ENCODE measurements around the gene ATG4C. TPM values are rescaled to one million over a fixed set of nuclear protein-coding genes. Genes with fewer than 3 reads are reported as not detected.
"Not testable (repeated sequence)": the region's sequence is repeated elsewhere in the genome, so short reads cannot be mapped to it uniquely, and the experiment has no call there.

Gene ATG4C, protein sequence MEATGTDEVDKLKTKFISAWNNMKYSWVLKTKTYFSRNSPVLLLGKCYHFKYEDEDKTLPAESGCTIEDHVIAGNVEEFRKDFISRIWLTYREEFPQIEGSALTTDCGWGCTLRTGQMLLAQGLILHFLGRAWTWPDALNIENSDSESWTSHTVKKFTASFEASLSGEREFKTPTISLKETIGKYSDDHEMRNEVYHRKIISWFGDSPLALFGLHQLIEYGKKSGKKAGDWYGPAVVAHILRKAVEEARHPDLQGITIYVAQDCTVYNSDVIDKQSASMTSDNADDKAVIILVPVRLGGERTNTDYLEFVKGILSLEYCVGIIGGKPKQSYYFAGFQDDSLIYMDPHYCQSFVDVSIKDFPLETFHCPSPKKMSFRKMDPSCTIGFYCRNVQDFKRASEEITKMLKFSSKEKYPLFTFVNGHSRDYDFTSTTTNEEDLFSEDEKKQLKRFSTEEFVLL
- 9.7 TPM for total RNA-seq

- H3K27me3 ChIP-seq, result no peaks in the 10 kb centered on the region
- intact Hi-C loops (cut with DNase I), result loop anchor here (1.0 kb wide), 2 partner anchors 96 to 348 kb away; partner anchors contain the start of gene DOCK7
- no peaks in the 10 kb centered on the region for H3K9me3 ChIP-seq
These were observed at the start of gene ATG4C for GRCh38 chr1:62783736-62784508. Gene ATG4C, plus strand, starts transcription at chr1:62784132. Its CDS starts 19,655 bp downstream, at chr1:62803787.

DNA sequence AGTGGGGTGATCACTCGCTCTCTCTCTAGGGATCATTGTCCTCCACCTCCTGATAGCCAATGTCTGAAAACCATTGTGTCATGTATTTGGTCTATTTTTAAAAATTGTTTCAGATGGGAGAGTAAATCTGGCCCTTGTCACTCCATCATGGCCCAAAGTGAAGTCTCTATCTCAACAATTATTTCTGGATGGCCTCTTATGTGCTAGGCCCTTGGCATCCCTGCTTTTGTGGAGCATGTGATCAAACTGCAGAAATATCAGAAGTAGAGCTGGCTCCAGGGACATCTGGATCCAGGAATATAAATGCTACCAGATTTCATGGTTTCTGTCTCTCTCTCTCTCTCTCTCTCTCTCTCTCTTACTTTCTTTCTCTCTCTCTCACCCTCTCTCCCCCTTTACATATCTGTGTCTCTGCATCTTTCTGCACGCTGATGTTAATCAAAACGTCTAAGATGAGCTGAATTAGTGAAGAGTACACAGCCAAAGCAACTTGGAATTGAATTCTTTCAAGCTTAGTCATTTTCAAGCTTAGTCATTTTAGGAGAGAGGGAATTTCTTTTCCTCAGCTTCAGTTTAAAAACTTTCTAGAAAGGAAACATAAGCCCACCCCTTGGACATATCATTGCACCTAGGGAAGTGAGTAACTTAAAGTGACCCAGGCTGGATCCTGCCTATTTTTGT, 48.3 kb upstream of the ATG4C start:
- no peaks in the 10 kb centered on the region for H3K9me3 ChIP-seq
- no peaks in the 10 kb centered on the region for H3K27me3 ChIP-seq
- no peaks in the 10 kb centered on the region for H3K36me3 ChIP-seq
- intact Hi-C loops (cut with DNase I), result no loop called here
- H3K4me3 ChIP-seq, result no peak overlapping the region
- peaks cover 0 to 5% of the 10 kb centered on the region in 2 donors for H3K4me1 ChIP-seq
- peak overlapping the region in 1 of 2 donors; percentile 10 for H3K27ac ChIP-seq
- TF ChIP-seq CTCF (IDR thresholded peaks at IDR 0.05), result no peak
- DNase-seq (ENCODE audit: low spot score in 2 of 2), result no peak

More at GRCh38 chr1:62783736-62784508, at the start of gene ATG4C:
- peak within 1 kb of the TSS; percentile 87 to 90 for H3K27ac ChIP-seq
- TF ChIP-seq CTCF (IDR thresholded peaks at IDR 0.05), result no peak
- H3K4me3 ChIP-seq, result peak within 1 kb of the TSS; percentile 81 to 93
- DNase-seq (ENCODE audit: low spot score in 2 of 2), result peak; percentile 90 to 98
- H3K4me1 ChIP-seq, result peaks cover 0 to 9% of the 10 kb centered on the region in 2 donors
- no peaks in the 10 kb centered on the region for H3K36me3 ChIP-seq

GRCh38 chr1:62740701-62741100, 43.2 kb upstream of the ATG4C start:
- H3K27me3 ChIP-seq; DNase-seq (ENCODE audit: low spot score in 2 of 2); H3K9me3 ChIP-seq; H3K4me1 ChIP-seq; intact Hi-C loops (cut with DNase I); H3K4me3 ChIP-seq; H3K36me3 ChIP-seq; H3K27ac ChIP-seq: not testable (repeated sequence)

DNA sequence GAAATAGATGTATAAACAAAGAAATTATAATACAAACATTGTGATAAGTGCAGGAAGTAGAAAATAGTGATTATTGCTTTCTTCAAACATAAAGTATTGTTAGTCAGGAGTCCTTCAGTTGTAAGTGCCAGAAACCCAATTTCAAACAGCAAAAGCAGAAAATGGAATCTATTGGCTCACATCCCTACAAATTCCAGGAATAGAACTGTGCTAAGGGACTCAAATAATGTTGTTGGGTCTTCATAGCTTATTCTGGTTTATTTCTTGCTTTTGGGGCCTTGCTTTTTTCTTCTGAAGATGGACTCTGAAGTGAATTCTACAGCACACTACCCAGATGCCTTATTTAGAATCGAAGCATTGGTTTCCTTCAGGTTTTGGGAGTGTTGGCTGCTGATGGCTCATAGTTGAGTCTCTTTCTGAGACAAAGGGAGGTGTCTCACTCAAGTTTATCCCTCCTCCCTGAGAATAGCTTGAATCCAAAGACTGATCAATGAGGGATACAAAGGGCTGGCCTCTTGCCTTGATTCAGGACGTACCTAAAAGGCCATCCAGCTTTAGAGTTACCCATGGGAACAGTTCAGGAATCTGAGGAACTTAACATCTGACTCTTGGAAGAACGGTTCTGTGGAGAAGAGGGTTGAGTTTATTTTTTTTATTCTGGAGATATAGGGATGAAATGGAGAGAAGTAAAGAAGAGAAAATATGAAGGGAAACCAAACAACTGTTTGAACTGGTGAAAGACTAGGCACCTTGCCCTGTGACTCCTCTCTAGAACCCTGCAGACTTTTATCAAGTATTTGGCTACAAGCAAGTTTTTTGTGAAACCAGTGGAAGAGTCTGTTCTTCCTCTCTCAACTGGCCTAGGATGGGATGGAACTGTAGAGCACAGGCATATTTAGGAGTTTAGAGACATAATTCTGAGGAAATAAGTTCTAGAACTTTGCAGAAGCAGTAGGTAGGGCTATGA, 39.0 kb upstream of the ATG4C start:
- intact Hi-C loops (cut with DNase I), result loop anchor here (5.0 kb wide), 1 partner anchor 58 kb away; the partner anchor contains the start of gene DOCK7
- peaks cover 0 to 2% of the 10 kb centered on the region in 2 donors for H3K4me1 ChIP-seq
- H3K9me3 ChIP-seq, result no peaks in the 10 kb centered on the region
- peak overlapping the region in 1 of 2 donors; percentile 48 for H3K27ac ChIP-seq
- no peak for DNase-seq (ENCODE audit: low spot score in 2 of 2)
- H3K36me3 ChIP-seq, result no peaks in the 10 kb centered on the region
- TF ChIP-seq CTCF (IDR thresholded peaks at IDR 0.05), result no peak
- no peak overlapping the region for H3K4me3 ChIP-seq
- H3K27me3 ChIP-seq, result no peaks in the 10 kb centered on the region

DNA sequence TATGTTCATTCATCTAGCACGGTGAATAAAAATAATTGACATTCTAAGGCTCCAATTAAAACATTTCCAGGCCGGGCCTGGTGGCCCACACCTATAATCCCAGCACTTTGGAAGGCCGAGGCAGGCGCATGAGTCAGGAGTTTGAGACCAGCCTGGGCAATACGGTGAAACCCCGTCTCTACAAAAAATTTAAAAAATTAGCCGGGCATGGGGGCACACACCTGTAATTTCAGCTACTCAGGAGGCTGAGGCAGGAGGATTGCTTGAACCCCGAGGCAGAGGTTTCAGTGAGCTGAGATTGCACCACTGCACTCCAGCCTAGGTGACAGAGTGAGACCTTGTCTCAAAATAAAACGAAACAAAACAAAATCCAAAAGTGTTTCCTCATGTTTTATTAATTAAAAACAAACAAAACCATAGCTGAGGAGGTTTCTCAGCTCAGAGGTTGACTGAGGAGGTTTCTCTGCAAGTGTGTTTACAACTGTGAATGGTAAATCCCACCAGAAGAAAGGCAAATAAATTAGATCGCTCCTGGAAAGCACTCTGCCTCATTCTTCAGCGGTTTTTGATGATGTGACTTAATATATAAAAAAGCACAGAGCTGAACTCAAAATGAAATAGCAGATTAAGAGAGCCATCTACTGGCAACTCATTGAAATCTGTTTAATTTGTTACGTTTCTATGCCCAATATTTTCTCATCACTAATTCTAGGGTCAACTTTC, 37.7 kb upstream of the ATG4C start:
- DNase-seq (ENCODE audit: low spot score in 2 of 2), result no peak
- peak overlapping the region in 1 of 2 donors; percentile 51 for H3K4me3 ChIP-seq
- H3K27ac ChIP-seq, result no peak overlapping the region
- no peaks in the 10 kb centered on the region for H3K9me3 ChIP-seq
- intact Hi-C loops (cut with DNase I), result loop anchor here (1.0 to 5.0 kb wide), 2 partner anchors 59 to 216 kb away; partner anchors contain the start of gene DOCK7
- peak; percentile 40 to 72 (median 43) for TF ChIP-seq CTCF (IDR thresholded peaks at IDR 0.05)
- peaks cover 0 to 2% of the 10 kb centered on the region in 2 donors for H3K4me1 ChIP-seq
- H3K27me3 ChIP-seq, result no peaks in the 10 kb centered on the region
- H3K36me3 ChIP-seq, result no peaks in the 10 kb centered on the region
